D721Med (cell line): ENCODE measurements around the gene ARID1B.

ENCODE experiments used
- DNase-seq: peaks from one replicate; pipeline ENCODE4 v3.0.0; 2011; ENCODE audit warnings: low spot score; ENCODE audit not compliant: insufficient read length
- FAIRE-seq: peaks from 2 replicates; lab custom pipeline; 2011; peaks lifted over from hg19 to GRCh38; lab: Jason Lieb, UNC
- TF ChIP-seq, protein P1 (sequence below): IDR thresholded peaks from 2 replicates; pipeline ENCODE4 v1.5.1; 2012; ENCODE audit warnings: mild to moderate bottlenecking, control low read depth; ENCODE audit not compliant: insufficient read depth; ENCODE audit errors: missing control alignments

ARID1B gene

DNA sequence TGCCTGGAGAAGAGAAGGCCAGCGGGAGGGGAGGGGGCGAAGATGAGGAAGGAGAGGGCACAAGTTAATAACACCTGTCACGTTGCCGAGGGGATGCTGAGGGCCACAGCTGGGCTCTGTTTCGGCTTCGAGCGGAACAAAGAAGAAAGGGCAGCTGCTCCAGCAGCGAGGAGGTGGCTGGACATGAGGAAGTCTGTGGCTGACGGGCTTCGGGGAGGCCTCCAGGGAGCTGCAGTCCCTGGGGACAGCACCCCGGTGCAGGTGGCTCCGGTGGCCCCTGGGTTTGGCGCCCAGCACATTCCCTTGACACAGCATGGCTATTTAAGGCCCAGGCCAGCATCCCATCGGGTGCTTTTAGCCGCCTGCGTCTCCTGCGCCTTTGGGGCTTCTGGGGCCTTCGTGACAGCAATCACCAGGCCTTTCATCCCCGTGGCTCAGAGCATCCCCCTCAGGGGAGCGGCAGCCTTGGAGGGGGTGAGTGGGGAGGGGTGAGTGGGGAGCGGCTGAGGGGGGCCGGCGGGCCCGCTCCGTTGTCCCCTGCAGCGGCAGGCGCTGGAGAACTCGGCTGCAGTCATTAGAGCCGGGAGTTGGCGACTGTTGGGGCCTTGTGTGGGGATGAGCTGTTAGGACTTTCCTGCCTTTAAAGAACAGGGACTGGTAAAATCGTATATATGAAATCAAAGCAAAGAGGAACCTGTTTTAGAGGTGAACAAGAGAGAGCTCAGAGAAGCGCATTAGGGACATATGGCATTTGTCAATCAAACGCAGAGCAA, 447.2 kb downstream of the ARID1B start:
- FAIRE-seq (no peak), DNase-seq (no peak)
- TF ChIP-seq, protein P1, sequence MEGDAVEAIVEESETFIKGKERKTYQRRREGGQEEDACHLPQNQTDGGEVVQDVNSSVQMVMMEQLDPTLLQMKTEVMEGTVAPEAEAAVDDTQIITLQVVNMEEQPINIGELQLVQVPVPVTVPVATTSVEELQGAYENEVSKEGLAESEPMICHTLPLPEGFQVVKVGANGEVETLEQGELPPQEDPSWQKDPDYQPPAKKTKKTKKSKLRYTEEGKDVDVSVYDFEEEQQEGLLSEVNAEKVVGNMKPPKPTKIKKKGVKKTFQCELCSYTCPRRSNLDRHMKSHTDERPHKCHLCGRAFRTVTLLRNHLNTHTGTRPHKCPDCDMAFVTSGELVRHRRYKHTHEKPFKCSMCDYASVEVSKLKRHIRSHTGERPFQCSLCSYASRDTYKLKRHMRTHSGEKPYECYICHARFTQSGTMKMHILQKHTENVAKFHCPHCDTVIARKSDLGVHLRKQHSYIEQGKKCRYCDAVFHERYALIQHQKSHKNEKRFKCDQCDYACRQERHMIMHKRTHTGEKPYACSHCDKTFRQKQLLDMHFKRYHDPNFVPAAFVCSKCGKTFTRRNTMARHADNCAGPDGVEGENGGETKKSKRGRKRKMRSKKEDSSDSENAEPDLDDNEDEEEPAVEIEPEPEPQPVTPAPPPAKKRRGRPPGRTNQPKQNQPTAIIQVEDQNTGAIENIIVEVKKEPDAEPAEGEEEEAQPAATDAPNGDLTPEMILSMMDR, result no peak

DNA sequence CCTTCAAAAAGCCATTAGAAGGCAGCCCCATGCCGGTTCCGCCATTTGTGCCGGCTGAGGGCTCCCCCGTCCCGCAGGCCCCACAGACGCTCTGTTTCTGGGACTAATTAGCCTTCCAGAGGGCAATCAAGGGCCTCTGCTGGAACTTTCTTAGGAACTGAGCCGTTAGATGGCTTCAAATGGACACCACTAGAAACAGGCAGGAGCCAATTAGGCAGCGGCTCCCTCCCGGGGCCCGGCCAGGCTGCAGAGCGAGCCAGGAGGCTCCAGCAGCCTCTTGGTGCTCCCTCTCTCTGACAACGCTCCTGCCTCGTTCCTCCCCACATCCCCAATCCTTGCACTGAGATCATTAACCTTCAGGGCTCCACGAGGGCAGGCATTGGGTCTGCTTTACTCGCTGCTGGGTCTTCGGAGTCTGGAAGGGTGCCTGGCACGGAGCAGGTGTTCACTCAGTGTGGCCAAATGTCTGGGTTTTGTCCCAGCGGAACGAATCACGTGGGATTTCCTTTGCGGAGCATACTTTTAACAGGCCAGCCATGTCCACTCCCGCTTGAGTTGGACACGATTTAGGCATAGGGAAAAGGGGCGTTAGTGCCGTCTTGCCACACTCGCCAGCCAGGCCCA, 447.9 kb downstream of the ARID1B start:
- TF ChIP-seq, protein P1, result no peak
- FAIRE-seq (no peak), DNase-seq (no peak)

DNA sequence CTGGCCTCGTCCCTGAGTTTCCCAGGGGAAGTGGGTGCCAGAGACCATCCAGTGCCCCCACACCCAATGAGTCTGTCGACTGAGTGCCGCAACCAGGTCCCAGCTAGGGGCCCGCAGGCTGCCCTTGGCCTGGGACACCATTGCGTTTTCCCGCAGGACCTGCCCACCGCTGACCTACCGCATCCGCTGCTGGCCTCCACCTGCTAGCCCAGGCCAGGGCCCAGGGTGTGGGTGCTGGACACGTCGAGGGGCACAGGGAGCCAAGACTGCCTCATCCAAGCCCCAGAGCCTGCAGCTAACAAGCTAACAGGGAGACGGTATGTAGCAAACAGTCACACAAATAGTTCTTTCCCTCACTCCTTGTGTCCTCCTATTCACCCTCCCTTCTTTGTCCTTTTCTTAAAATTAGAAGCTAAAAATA, 448.4 kb downstream of the ARID1B start:
- DNase-seq (no peak), FAIRE-seq (no peak)
- TF ChIP-seq, protein P1, result no peak

DNA sequence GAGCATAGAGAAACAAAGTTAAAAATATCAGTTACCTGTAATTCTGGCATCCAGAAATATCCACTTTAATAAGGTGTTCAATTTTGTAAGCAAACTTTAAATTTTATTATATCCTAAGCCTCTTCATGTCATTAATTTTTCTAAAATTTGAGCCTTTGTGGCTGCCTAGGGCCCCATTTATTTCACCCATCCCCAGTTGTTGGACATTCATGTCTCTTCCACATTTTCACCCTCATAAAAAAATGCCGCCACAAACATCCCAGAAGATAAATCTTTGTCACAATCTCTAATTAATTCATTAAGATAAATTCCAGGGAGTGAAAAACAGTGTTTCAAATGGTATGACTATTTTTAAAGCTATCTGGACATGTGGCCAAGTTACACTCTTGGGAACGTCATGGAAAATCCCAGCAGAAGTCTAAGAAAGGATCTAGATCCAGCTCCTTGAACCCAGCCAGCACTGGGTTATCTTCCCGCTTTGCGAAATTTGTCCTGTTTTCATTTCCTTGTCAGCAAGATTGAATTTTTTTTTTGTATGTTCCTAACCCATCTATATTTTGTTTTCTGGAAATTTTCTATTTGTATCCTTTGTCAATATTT, 448.9 kb downstream of the ARID1B start:
- DNase-seq (no peak), FAIRE-seq (no peak)
- TF ChIP-seq, protein P1, result no peak

DNA sequence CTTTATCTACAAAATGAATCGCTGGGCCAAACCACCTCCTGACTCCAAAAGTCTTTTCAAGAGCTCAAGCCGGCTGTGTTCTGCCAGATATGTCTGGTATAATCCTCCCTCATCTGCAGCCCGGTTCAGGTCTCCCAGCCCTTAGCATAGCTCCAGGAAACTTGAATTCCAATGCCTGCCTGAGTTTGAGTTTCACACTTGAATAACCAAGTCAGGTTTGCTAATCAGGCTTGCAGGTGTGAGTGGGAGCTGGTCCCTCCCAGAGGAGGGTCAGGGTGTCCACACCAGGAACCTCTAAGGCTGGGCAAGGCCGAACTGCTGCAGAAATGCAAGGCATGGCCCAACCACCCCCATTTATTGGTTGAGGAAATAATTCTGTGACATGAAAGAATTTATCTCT, 449.6 kb downstream of the ARID1B start:
- FAIRE-seq, result no peak
- DNase-seq, result no peak
- TF ChIP-seq, protein P1, result no peak

DNA sequence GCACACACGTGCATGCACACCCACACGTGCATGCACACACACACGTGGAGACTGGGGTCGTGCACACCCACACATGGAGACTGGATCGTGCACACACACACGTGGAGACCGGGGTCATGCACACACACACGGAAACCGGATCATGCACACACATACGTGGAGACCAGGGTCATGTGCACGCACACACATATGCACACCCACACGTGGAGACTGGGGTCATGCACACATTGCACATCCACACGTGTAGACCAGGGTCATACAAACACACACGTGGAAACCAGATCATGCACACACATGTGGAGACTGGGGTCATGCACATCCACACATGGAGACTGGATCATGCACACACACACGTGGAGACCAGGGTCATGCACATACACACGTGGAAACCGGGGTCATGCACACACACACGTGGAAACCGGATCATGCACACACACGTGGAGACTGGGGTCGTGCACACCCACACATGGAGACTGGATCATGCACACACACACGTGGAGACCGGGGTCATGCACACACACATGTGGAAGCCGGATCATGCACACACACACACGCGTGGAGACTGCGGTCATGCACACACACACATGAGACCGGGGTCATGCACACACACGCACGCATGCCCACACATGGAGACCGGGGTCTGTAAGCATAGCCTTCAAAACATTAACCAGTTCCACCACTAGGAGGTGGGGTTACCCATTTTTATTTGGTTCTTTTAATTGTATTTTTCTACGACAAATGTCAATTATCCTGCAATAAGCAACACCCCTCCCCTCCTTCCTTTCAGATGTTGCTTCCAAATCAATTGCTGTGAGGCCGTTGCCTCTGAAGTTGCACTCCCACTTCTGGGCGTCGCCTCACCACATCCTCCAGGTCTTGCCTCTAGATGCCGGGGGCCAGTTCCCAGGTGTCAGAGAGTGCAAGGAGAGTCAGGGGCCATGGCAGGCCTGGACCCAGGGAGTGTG, 450.3 kb downstream of the ARID1B start:
- FAIRE-seq (no peak), DNase-seq (no peak)
- TF ChIP-seq, protein P1, result peak; percentile 34
